Retinal pigment epithelial cell (primary cell): Measurements from ENCODE around the gene PLCB1.

Experiments
- DNase-seq: peaks from one replicate; pipeline ENCODE4 v3.0.0-alpha.2; 2010; ENCODE audit warnings: low read depth
- H3K4me3 ChIP-seq: 2 replicates; pipeline ENCODE4 v1.5.1; 2011; ENCODE audit warnings: mild to moderate bottlenecking, low read length, control low read depth, moderate library complexity
- CTCF ChIP-seq: conservative IDR thresholded peaks from 2 replicates; pipeline ENCODE4 v1.5.1; 2011; ENCODE audit warnings: low read depth, low read length, control low read depth, inconsistent platforms

PLCB1 gene

DNA sequence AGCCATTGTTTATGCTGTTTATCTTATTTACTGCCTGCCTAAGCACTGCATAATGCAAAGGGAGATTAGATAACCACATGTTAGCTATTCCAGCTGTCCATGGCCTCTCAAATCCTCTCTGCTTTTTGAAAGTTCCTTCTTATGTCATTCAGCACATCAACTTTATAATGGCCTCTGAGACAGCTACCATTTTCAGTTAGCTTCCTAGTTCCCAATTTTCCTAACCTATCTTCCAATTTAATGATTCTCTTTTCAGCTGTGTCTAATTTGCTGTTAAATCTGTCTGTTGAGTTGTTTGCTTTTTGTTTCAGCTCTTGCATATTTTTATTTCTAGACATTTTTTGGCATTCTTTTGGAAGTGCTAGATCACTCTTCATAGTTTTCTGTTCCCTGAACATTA, 763.4 kb downstream of the PLCB1 start:
- no peak for TF ChIP-seq CTCF
- no peak overlapping the region for H3K4me3 ChIP-seq
- DNase-seq = no peak

DNA sequence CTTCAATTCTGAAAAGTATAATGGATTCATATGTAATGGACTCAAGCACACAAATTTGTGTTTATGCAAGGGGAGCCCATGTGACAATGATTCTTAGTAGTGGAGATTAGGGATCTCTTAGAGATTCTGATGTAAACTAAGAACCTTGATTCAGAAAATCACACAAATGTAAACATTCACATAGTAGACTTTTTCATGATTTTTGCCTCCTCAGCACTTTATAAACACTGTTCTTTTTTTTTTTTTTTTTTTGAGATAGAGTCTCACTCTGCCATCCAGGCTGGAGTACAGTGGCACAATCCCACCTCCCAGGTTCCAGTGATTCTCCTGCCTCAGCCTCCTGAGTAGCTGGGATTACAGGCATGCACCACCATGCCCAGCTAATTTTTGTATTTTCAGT, 766.8 kb downstream of the PLCB1 start:
- H3K4me3 ChIP-seq = no peak overlapping the region
- no peak for TF ChIP-seq CTCF
- no peak for DNase-seq

GRCh38 chr20:8901237-8902025, 769.4 kb downstream of the PLCB1 start:
- no peak for TF ChIP-seq CTCF
- no peak for DNase-seq
- no peak overlapping the region for H3K4me3 ChIP-seq

- no peak for TF ChIP-seq CTCF
- no peak for DNase-seq
Measured at GRCh38 chr20:8903655-8904605, 771.9 kb downstream of the PLCB1 start.

DNA sequence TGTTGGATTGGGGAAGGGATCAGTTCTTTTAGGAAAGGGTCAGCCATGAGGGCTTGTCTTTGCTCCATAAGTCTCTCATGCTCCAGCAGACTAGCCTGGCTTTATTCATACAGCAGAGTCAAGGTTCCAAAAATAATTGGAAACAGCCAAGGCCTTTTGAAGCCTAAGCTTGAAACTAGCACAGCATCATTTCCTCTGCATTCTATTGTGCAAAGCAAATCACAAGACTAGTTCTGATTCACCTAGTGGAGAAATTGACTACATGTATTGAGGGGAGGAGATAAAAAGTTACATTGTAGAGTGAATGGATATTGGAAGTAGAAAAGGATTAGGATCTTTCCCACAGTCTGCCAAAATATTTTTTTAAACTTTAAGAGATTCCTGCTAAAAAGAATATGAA, 777.5 kb downstream of the PLCB1 start:
- no peak for DNase-seq
- no peak overlapping the region for H3K4me3 ChIP-seq
- TF ChIP-seq CTCF = no peak

More at GRCh38 chr20:8903655-8904605, 771.9 kb downstream of the PLCB1 start:
- H3K4me3 ChIP-seq = no peak overlapping the region

DNA sequence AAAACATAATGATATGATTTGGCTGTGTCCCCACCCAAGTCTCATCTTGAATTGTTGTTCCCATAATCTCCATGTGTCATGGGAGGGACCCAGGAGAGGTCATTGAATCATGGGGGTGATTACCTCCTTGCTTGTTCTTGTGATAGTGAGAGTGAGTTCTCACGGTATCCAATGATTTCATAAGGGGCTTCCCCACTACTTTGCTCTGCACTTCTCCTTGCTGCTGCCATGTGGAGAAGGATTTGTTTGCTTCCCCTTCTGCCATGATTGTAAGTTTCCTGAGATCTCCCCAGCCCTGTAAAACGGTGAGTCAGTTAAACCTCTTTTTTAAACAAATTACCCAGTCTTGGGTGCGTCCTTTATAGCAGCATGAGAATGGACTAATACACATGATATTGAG, 780.0 kb downstream of the PLCB1 start:
- no peak for DNase-seq
- no peak for TF ChIP-seq CTCF
- H3K4me3 ChIP-seq = no peak overlapping the region
